H9 (cell line): ENCODE data around the gene BOLA3. TPM values are rescaled to one million over a fixed set of nuclear protein-coding genes. Genes with fewer than 3 reads are reported as not detected.

Source experiments
- DNase-seq: peaks from one replicate; pipeline ENCODE4 v3.0.0-alpha.2; 2017
- H2AFZ ChIP-seq: one replicate; pipeline ENCODE4 v1.6.1; 2013; ENCODE audit warnings: mild to moderate bottlenecking, low read length, control low read depth, moderate library complexity
- H2AK5ac ChIP-seq: 2 replicates; pipeline ENCODE4 v1.6.1; 2013; ENCODE audit warnings: low read length, control low read depth, mixed read lengths; ENCODE audit not compliant: insufficient read length
- H2BK120ac ChIP-seq: one replicate; pipeline ENCODE4 v1.6.1; 2013; ENCODE audit warnings: low read depth, mild to moderate bottlenecking, low read length, control low read depth, inconsistent platforms; ENCODE audit not compliant: poor library complexity, severe bottlenecking
- H2BK12ac ChIP-seq: 2 replicates; pipeline ENCODE4 v1.6.1; 2013; ENCODE audit warnings: low read length, control low read depth, mixed read lengths, low read depth; ENCODE audit not compliant: insufficient read length
- H2BK15ac ChIP-seq: 2 replicates; pipeline ENCODE4 v1.6.1; 2013; ENCODE audit warnings: low read depth, low read length, control low read depth
- H2BK20ac ChIP-seq: one replicate; pipeline ENCODE4 v1.6.1; 2013; ENCODE audit warnings: low read depth, mild to moderate bottlenecking, low read length, control low read depth, inconsistent platforms; ENCODE audit not compliant: poor library complexity, severe bottlenecking
- H2BK5ac ChIP-seq: 2 replicates; pipeline ENCODE4 v1.6.1; 2013; ENCODE audit warnings: low read length, control low read depth, mixed read lengths; ENCODE audit not compliant: insufficient read length
- H3K14ac ChIP-seq: 2 replicates; pipeline ENCODE4 v1.6.1; 2013; ENCODE audit warnings: low read length, control low read depth; ENCODE audit not compliant: insufficient read depth
- H3K18ac ChIP-seq: 2 replicates; pipeline ENCODE4 v1.6.1; 2013; ENCODE audit warnings: low read depth, mild to moderate bottlenecking, mixed read lengths, low read length, control low read depth; ENCODE audit not compliant: insufficient read length
- H3K23ac ChIP-seq: 2 replicates; pipeline ENCODE4 v1.6.1; 2013; ENCODE audit warnings: low read length, control low read depth, mixed read lengths, low read depth; ENCODE audit not compliant: insufficient read length
- H3K23me2 ChIP-seq: 2 replicates; pipeline ENCODE4 v1.6.1; 2013; ENCODE audit warnings: low read depth, mild to moderate bottlenecking, mixed read lengths, low read length, control low read depth; ENCODE audit not compliant: insufficient read length, poor library complexity, severe bottlenecking
- H3K27ac ChIP-seq: 2 replicates; pipeline ENCODE4 v1.5.1; 2013; ENCODE audit warnings: low read length, control low read depth, mixed read lengths, low read depth; ENCODE audit not compliant: insufficient read length
- H3K27me3 ChIP-seq: 2 replicates; pipeline ENCODE4 v1.6.1; 2013; ENCODE audit warnings: low read length, control low read depth, inconsistent platforms; ENCODE audit not compliant: insufficient read depth
- H3K4ac ChIP-seq: 2 replicates; pipeline ENCODE4 v1.6.1; 2013; ENCODE audit warnings: low read depth, mild to moderate bottlenecking, control low read depth, inconsistent platforms, low read length, moderate library complexity
- H3K4me1 ChIP-seq: 2 replicates; pipeline ENCODE4 v1.6.1; 2013; ENCODE audit warnings: low read length, control low read depth, inconsistent platforms; ENCODE audit not compliant: insufficient read depth
- H3K4me2 ChIP-seq: 2 replicates; pipeline ENCODE4 v1.6.1; 2013; ENCODE audit warnings: low read length, control low read depth, mixed read lengths; ENCODE audit not compliant: insufficient read length, insufficient read depth
- H3K56ac ChIP-seq: 2 replicates; pipeline ENCODE4 v1.6.1; 2013; ENCODE audit warnings: low read depth, mild to moderate bottlenecking, mixed read lengths, low read length, control low read depth; ENCODE audit not compliant: insufficient read length
- H3K79me1 ChIP-seq: 2 replicates; pipeline ENCODE4 v1.6.1; 2013; ENCODE audit warnings: low read depth, mild to moderate bottlenecking, moderate library complexity, low read length, control low read depth, inconsistent platforms; ENCODE audit not compliant: insufficient read depth, poor library complexity, severe bottlenecking
- H3K79me2 ChIP-seq: 2 replicates; pipeline ENCODE4 v1.6.1; 2013; ENCODE audit warnings: low read length, control low read depth, inconsistent platforms; ENCODE audit not compliant: insufficient read depth
- H3K9ac ChIP-seq: 2 replicates; pipeline ENCODE4 v1.6.1; 2013; ENCODE audit warnings: low read length, control low read depth, mixed read lengths; ENCODE audit not compliant: insufficient read length; ENCODE audit errors: extremely low read depth
- H3K9me3 ChIP-seq: one replicate; pipeline ENCODE4 v1.6.1; 2013; ENCODE audit warnings: low read depth, low read length, inconsistent platforms; ENCODE audit not compliant: control insufficient read depth
- H3T11ph ChIP-seq: one replicate; pipeline ENCODE4 v1.6.1; 2013; ENCODE audit warnings: mild to moderate bottlenecking, low read length, control low read depth, inconsistent platforms
- H4K20me1 ChIP-seq: one replicate; pipeline ENCODE4 v1.6.1; 2013; ENCODE audit not compliant: control insufficient read depth, insufficient read length, insufficient read depth
- H4K5ac ChIP-seq: 2 replicates; pipeline ENCODE4 v1.6.1; 2013; ENCODE audit warnings: low read depth, mild to moderate bottlenecking, mixed read lengths, low read length, control low read depth; ENCODE audit not compliant: insufficient read length
- H4K8ac ChIP-seq: replicated peaks from 2 replicates; pipeline ENCODE4 v1.6.1; 2013; ENCODE audit warnings: low read length, control low read depth, mixed read lengths, low read depth; ENCODE audit not compliant: insufficient read length
- H4K91ac ChIP-seq: 2 replicates; pipeline ENCODE4 v1.6.1; 2013; ENCODE audit warnings: low read depth, mild to moderate bottlenecking, moderate library complexity, mixed read lengths, low read length, control low read depth; ENCODE audit not compliant: insufficient read length
- H3K27ac Mint-ChIP-seq, 3 experiments: 2 replicates in 2 of 3; 3 replicates in 1 of 3; pipeline ENCODE4 v1.8.0; 2020 to 2021; ENCODE audit warnings: mixed read lengths in 3 of 3, mild to moderate bottlenecking in 1 of 3, moderate library complexity in 1 of 3
- H3K27me3 Mint-ChIP-seq: 2 replicates; pipeline ENCODE4 v1.8.0; 2021; ENCODE audit warnings: low read depth, mild to moderate bottlenecking, moderate library complexity, mixed read lengths
- H3K36me3 Mint-ChIP-seq, 3 experiments: 2 replicates in 2 of 3; 3 replicates in 1 of 3; pipeline ENCODE4 v1.8.0; 2020 to 2021; ENCODE audit warnings: low read depth in 3 of 3, mixed read lengths in 3 of 3; ENCODE audit not compliant: insufficient read depth in 1 of 3
- H3K4me1 Mint-ChIP-seq, 2 experiments: 2 replicates each; pipeline ENCODE4 v1.8.0; 2020; ENCODE audit warnings: mixed read lengths in 2 of 2
- H3K4me3 Mint-ChIP-seq, 2 experiments: 2 replicates in 1 of 2; 3 replicates in 1 of 2; pipeline ENCODE4 v1.8.0; 2020 to 2021; ENCODE audit warnings: mild to moderate bottlenecking in 2 of 2, mixed read lengths in 2 of 2, moderate library complexity in 1 of 2
- H3K9me3 Mint-ChIP-seq, 2 experiments: 2 replicates in 1 of 2; 3 replicates in 1 of 2; pipeline ENCODE4 v1.8.0; 2020; ENCODE audit warnings: mild to moderate bottlenecking in 2 of 2, mixed read lengths in 2 of 2, moderate library complexity in 1 of 2
- CTCF ChIP-seq: fragments of 200-600 bp; sonication (generic); conservative IDR thresholded peaks from 3 replicates; pipeline ENCODE4 v1.8.0; 2021; ENCODE audit warnings: antibody characterized with exemption, mild to moderate bottlenecking
- WGBS: extraction: QIAGEN DNeasy Blood & Tissue Kit; methylation state at CpG from one replicate; pipeline ENCODE4 v1.1.7; 2013; ENCODE audit warnings: missing lambda C conversion rate, low lambda C conversion rate, mixed read lengths; ENCODE audit not compliant: insufficient read length; ENCODE audit errors: extremely low coverage; 5-methylcytosine and 5-hydroxymethylcytosine counted together
- total RNA-seq: library from RNA; stranded (reverse); gene quantifications from 2 replicates; pipeline ENCODE4 v1.2.1, GENCODE V29; 2021

The BOLA3 gene
- total RNA-seq, 1 experiment from 2014 or later: 45.0 TPM

GRCh38 chr2:74087696-74088095 lies 60.0 kb downstream of the BOLA3 start:
- no peak overlapping the region for H3K4me2 ChIP-seq
- H4K91ac ChIP-seq: no peak overlapping the region
- Mint-ChIP-seq H3K27ac (no peak overlapping the region; a peak in 1 of 7 replicates), H3K4me1 (peaks cover 0 to 3% of the 10 kb centered on the region in 2 experiments; a peak in 3 of 4 replicates), H3K27me3 (no peaks in the 10 kb centered on the region), H3K36me3 (peaks cover 8 to 65% (median 58%) of the 10 kb centered on the region in 3 experiments; a peak in 6 of 7 replicates), H3K4me3 (no peak overlapping the region), H3K9me3 (no peaks in the 10 kb centered on the region)
- no peaks in the 10 kb centered on the region for H3K9me3 ChIP-seq
- no peak overlapping the region for H3K56ac ChIP-seq
- no peak overlapping the region for H3K9ac ChIP-seq
- H3T11ph ChIP-seq: no peak overlapping the region
- no peaks in the 10 kb centered on the region for H3K79me1 ChIP-seq
- H2BK15ac ChIP-seq: no peak overlapping the region
- no peak overlapping the region for H3K4ac ChIP-seq
- no peak overlapping the region for H3K14ac ChIP-seq
- no peak overlapping the region for H3K27ac ChIP-seq
- H2BK120ac ChIP-seq: no peak overlapping the region
- WGBS: no CpG with 5 or more reads among the region's 16 CpGs
- no peak overlapping the region for H2BK12ac ChIP-seq
- H4K5ac ChIP-seq: no peak overlapping the region
- no peaks in the 10 kb centered on the region for H3K79me2 ChIP-seq
- H2BK5ac ChIP-seq: no peak overlapping the region
- no peak overlapping the region for H2AK5ac ChIP-seq
- H3K4me1 ChIP-seq: no peaks in the 10 kb centered on the region
- no peak for DNase-seq
- no peak overlapping the region for H2BK20ac ChIP-seq
- H2AFZ ChIP-seq: no peak overlapping the region
- no peak for TF ChIP-seq CTCF
- H3K27me3 ChIP-seq: no peaks in the 10 kb centered on the region
- H3K18ac ChIP-seq: no peak overlapping the region
- H3K23me2 ChIP-seq: no peaks in the 10 kb centered on the region
- no peaks in the 10 kb centered on the region for H4K20me1 ChIP-seq
- H3K23ac ChIP-seq: no peak overlapping the region
- no peak overlapping the region for H4K8ac ChIP-seq
